Esophagus muscularis mucosa (tissue), 4 donors: Measurements from ENCODE around the gene USP47. TPM values are rescaled to one million over a fixed set of nuclear protein-coding genes. Genes with fewer than 3 reads are reported as not detected.

Source experiments
- DNase-seq: peaks from one replicate; pipeline ENCODE4 v3.0.0-alpha.2; 2017; ENCODE audit errors: extremely low spot score
- H3K27ac ChIP-seq, 4 donors: fragments of 200-600 bp; sonication (generic); replicated peaks in 1 of 4; 1 replicate in 3 of 4; 2 replicates in 1 of 4; pipeline ENCODE4 v1.5.1; 2016 to 2019; ENCODE audit warnings: mild to moderate bottlenecking in 1 of 4
- H3K27me3 ChIP-seq, 4 donors: fragments of 200-600 bp; sonication (generic); one replicate each; pipeline versions ENCODE4 v1.5.1 to v1.6.0; 2016 to 2019
- H3K36me3 ChIP-seq, 4 donors: fragments of 200-600 bp; sonication (generic); one replicate each; pipeline ENCODE4 v1.5.1; 2016 to 2019
- H3K4me1 ChIP-seq, 4 donors: fragments of 200-600 bp; sonication (generic); one replicate each; pipeline ENCODE4 v1.5.1; 2016 to 2019
- H3K4me3 ChIP-seq, 4 donors: fragments of 200-600 bp; sonication (generic); 1 replicate in 2 of 4; 2 replicates in 2 of 4; pipeline ENCODE4 v1.5.1; 2016 to 2019; ENCODE audit warnings: mild to moderate bottlenecking in 4 of 4, moderate library complexity in 1 of 4
- H3K9me3 ChIP-seq, 4 donors: fragments of 200-600 bp; sonication (generic); 1 replicate in 3 of 4; 2 replicates in 1 of 4; pipeline ENCODE4 v1.5.1; 2016 to 2019
- CTCF ChIP-seq, 3 experiments: fragments of 200-600 bp in 2 of 3; fragments of 450-650 bp in 1 of 3; sonication (generic) in 2 of 3; IDR thresholded peaks; one replicate each; pipeline ENCODE4 v1.5.1; 2017 to 2019; ENCODE audit warnings: antibody characterized with exemption in 3 of 3, mild to moderate bottlenecking in 2 of 3, moderate library complexity in 1 of 3
- EP300 ChIP-seq: sonication (generic); formaldehyde crosslinking; IDR thresholded peaks from one replicate; pipeline ENCODE4 v1.6.1; 2017; ENCODE audit warnings: antibody characterized with exemption
- POLR2A ChIP-seq: fragments of 450-650 bp; IDR thresholded peaks from one replicate; pipeline ENCODE4 v1.6.1; 2017; ENCODE audit warnings: antibody characterized with exemption, moderate library complexity, mild to moderate bottlenecking, low read depth
- POLR2AphosphoS5 ChIP-seq, 2 donors: sonication (generic); formaldehyde crosslinking; IDR thresholded peaks; one replicate each; pipeline ENCODE4 v1.6.1; 2017; ENCODE audit warnings: antibody characterized with exemption in 2 of 2
- WGBS: methylation state at CpG from one replicate; pipeline ENCODE4 v1.1.5; 2018; 5-methylcytosine and 5-hydroxymethylcytosine counted together
- intact Hi-C: fragments of 100-400 bp; cut with DNase I; formaldehyde crosslinking; loops from one replicate; pipeline ENCODE4 v1.15.1; 2023
- total RNA-seq, 4 donors: library from RNA; depleted of rRNA; stranded (reverse); fragments of >200 nt; gene quantifications; one replicate each; pipeline versions ENCODE4 v1.1.0 to v1.2.1, GENCODE V29; 2016

USP47 gene
- total RNA-seq, 4 donors from 2014 or later = 86.2 to 112 (median 96.5) TPM

- intact Hi-C loops = no loop called here
- TF ChIP-seq EP300 = no peak
- DNase-seq = peak; percentile 84
- Histone ChIP-seq H3K27me3 (no peaks in the 10 kb centered on the region), H3K36me3 (peaks cover 0 to 22% (median 20%) of the 10 kb centered on the region in 4 donors), H3K9me3 (no peaks in the 10 kb centered on the region), H3K4me3 (no peak overlapping the region), H3K27ac (peak overlapping the region in 2 of 4 donors; percentile 2 to 37), H3K4me1 (peaks cover 60 to 73% (median 66%) of the 10 kb centered on the region in 4 donors)
- 59% methylated on average over 3 of the region's 11 CpGs for WGBS
Observed at GRCh38 chr11:11968511-11969280, 126.9 kb downstream of the USP47 start.

- 85% methylated on average over 16 of the region's 19 CpGs for WGBS
- peak; percentile 60 for DNase-seq
- TF ChIP-seq CTCF (IDR thresholded peaks at IDR 0.05) (no peak), POLR2AphosphoS5 (IDR thresholded peaks at IDR 0.05) (no peak), POLR2A (no peak), EP300 (no peak)
- Histone ChIP-seq H3K4me1 (peaks cover 60 to 75% (median 66%) of the 10 kb centered on the region in 4 donors), H3K27ac (peak overlapping the region; percentile 2 to 37 (median 14)), H3K4me3 (no peak overlapping the region), H3K36me3 (peaks cover 0 to 22% (median 17%) of the 10 kb centered on the region in 4 donors), H3K9me3 (no peaks in the 10 kb centered on the region), H3K27me3 (no peaks in the 10 kb centered on the region)
- intact Hi-C loops = no loop called here
Observed at GRCh38 chr11:11969380-11970215, 127.8 kb downstream of the USP47 start.

GRCh38 chr11:11970556-11970955 lies 128.8 kb downstream of the USP47 start:
- Histone ChIP-seq H3K27me3 (no peaks in the 10 kb centered on the region), H3K9me3 (no peaks in the 10 kb centered on the region), H3K27ac (peak overlapping the region in 1 of 4 donors; percentile 21), H3K36me3 (peaks cover 0 to 17% (median 12%) of the 10 kb centered on the region in 4 donors), H3K4me1 (peaks cover 62 to 75% (median 70%) of the 10 kb centered on the region in 4 donors), H3K4me3 (no peak overlapping the region)
- intact Hi-C loops = no loop called here
- peak; percentile 37 for DNase-seq
- WGBS = 94% methylated on average over 2 of the region's 2 CpGs
- no peak for TF ChIP-seq EP300

- intact Hi-C loops = no loop called here
- peaks cover 77 to 85% (median 79%) of the 10 kb centered on the region in 4 donors for H3K4me1 ChIP-seq
Observed at GRCh38 chr11:11971906-11972547, 130.3 kb downstream of the USP47 start.

More at GRCh38 chr11:11971906-11972547, 130.3 kb downstream of the USP47 start:
- DNase-seq = peak; percentile 88
- Histone ChIP-seq H3K4me3 (no peak overlapping the region), H3K36me3 (peaks cover 0 to 8% (median 4%) of the 10 kb centered on the region in 4 donors), H3K27ac (peak overlapping the region; percentile 73 to 83 (median 78)), H3K9me3 (no peaks in the 10 kb centered on the region), H3K27me3 (no peaks in the 10 kb centered on the region)
- TF ChIP-seq POLR2AphosphoS5 (IDR thresholded peaks at IDR 0.05) (no peak), CTCF (IDR thresholded peaks at IDR 0.05) (no peak)
- WGBS = 75% methylated on average over 4 of the region's 5 CpGs
